ENCODE data around the gene PANK3.

Gene PANK3

GRCh38 chr5:168530621-168531150, 48.5 kb downstream of the PANK3 start:
- TF ChIP-seq CTCF (IDR thresholded peaks at IDR 0.05; ENCODE audit: borderline replicate concordance, insufficient read depth, low read depth, low read length), result no peak
- no peak overlapping the region for H3K4me3 ChIP-seq (ENCODE audit: low read depth, low read length)

- TF ChIP-seq CTCF (IDR thresholded peaks at IDR 0.05; ENCODE audit: borderline replicate concordance, insufficient read depth, low read depth, low read length), result no peak
- H3K4me3 ChIP-seq (ENCODE audit: low read depth, low read length), result no peak overlapping the region
Observed at GRCh38 chr5:168529374-168530234, 49.6 kb downstream of the PANK3 start.

GRCh38 chr5:168528521-168529373, 50.4 kb downstream of the PANK3 start, which contains the start of gene FBLL1:
TSS of gene FBLL1 (plus strand) at chr5:168529305. CDS start at chr5:168529505, 200 bp downstream.
- H3K4me3 ChIP-seq (ENCODE audit: low read depth, low read length), result no peak within 1 kb of the TSS
- TF ChIP-seq CTCF (IDR thresholded peaks at IDR 0.05; ENCODE audit: borderline replicate concordance, insufficient read depth, low read depth, low read length), result no peak

- no peak for TF ChIP-seq CTCF (IDR thresholded peaks at IDR 0.05; ENCODE audit: borderline replicate concordance, insufficient read depth, low read depth, low read length)
- no peak overlapping the region for H3K4me3 ChIP-seq (ENCODE audit: low read depth, low read length)
Observed at GRCh38 chr5:168527756-168528295, 51.3 kb downstream of the PANK3 start.

- no peak for TF ChIP-seq CTCF (IDR thresholded peaks at IDR 0.05; ENCODE audit: borderline replicate concordance, insufficient read depth, low read depth, low read length)
Observed at GRCh38 chr5:168525856-168526255, 53.3 kb downstream of the PANK3 start.

GRCh38 chr5:168513861-168514428, 65.2 kb downstream of the PANK3 start:
- no peak overlapping the region for H3K4me3 ChIP-seq (ENCODE audit: low read depth, low read length)
- no peak for TF ChIP-seq CTCF (IDR thresholded peaks at IDR 0.05; ENCODE audit: borderline replicate concordance, insufficient read depth, low read depth, low read length)

More at GRCh38 chr5:168525856-168526255, 53.3 kb downstream of the PANK3 start:
- H3K4me3 ChIP-seq (ENCODE audit: low read depth, low read length), result no peak overlapping the region
